Hepatic stellate cell (primary cell): Measurements from ENCODE around the gene ELFN2.
"Not testable (repeated sequence)": the region's sequence is repeated elsewhere in the genome, so short reads cannot be mapped to it uniquely, and the experiment has no call there.

Source experiments
- DNase-seq: peaks from one replicate; pipeline ENCODE4 v3.0.0; 2011; ENCODE audit warnings: low spot score

ELFN2 gene

DNA sequence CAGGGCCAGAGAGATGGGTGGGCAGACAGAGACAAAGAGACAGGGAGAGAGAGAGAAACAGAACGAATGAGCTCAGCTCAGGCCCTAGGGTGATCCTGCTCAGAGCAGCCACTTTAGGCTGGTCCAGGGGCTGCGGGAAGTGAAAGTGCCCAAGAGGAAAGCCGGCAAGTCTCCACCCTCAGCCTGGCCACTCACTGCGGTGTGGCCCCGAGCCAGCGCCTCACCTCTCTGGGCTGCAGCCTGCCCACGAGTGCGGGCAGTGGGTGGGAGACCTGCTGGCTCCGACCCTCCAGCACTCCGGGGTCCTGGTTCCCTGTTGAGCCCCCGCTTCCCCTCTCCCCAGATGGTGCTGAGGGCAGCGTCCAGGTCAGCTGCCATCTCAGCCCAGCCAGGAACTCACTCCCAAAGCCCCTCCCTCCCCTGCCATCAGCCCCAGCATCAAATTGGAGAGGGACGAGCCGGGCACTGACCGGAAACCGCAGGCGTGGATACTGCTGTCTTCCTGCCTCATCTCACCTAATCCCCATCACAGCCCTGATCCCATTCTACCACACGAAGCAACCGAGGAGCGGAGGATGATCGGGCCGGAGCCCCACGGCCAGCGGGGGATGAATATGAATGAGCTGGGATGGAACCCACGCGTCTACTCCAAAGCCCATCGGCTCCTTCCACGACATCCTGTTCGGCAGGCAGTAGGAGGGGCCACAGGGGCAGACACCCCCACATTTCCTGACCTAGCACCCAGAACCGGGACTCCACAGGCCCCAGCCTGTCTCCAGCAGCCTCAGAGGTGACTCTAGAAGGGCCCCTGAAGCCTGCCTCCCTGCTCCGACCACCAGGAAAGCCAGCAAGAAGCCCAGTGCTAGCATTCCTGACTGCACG, 16.9 kb downstream of the ELFN2 start:
- no peak for DNase-seq

DNA sequence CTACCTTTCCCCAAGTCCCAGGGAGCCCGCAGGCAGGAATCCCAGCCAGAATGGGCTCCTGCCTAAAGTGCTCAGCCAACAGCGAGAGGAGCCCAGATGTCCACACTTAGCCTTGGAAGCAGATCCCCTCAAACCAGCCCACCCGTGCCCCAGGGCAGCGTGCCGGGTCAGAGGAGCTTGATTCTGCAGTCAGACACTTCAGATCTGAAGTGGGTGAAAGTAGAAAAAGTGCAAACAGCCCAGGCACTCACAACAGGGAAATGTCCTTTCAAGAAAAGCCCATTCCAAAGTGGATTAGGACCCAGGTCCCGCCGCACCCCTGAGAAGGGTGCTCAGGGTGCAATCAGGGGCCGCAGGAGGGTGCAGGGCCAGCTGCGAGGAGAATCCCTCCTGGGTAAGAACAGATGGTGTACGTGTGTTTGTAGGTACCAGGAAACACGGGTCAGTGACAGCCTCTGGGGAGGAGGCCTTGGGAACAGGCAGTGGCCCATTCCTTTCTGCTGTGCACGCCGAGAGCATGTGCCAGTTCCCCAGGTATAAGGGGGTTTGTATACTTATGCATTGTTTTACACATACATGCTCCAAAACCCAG, 17.7 kb downstream of the ELFN2 start:
- DNase-seq = no peak

DNA sequence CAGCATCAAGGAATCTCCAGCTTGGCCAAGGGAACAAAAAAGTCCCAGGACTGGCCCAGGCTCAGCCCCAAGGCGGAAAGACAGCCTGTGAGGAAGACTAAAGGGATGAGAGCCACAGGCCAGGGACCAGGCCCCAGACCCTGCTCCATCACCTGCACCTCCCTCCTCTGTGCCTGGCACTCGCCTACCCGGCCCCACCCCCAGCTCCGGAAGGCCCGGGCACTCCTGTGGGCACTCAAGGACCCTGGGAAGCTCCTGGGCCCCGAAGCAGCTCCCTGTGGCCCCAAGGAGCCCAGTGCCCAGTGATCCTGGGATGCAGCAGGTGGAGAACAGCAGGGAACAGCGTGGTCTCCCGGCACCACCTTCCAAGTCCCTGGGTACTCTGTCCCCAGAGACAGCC, 18.2 kb downstream of the ELFN2 start:
- DNase-seq = no peak

DNA sequence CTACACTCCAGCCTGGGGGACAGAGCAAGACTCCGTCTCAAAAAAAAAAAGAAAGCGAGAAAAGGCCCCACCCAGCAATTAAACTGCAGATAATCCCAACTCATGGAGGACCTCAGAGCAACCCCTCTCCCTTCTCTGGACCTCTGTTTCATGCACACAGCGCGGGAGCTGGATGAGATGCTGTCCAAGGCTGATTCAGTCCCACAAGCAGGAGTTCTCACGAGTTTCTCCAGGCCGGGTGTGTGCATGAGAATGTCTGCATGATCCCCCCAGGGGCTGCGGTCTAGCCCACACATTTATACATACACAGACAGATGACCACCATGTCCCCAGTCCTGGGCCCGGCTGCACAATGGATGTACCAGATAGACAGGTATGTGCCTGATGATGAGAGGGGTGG, 19.4 kb downstream of the ELFN2 start:
- no peak for DNase-seq

DNA sequence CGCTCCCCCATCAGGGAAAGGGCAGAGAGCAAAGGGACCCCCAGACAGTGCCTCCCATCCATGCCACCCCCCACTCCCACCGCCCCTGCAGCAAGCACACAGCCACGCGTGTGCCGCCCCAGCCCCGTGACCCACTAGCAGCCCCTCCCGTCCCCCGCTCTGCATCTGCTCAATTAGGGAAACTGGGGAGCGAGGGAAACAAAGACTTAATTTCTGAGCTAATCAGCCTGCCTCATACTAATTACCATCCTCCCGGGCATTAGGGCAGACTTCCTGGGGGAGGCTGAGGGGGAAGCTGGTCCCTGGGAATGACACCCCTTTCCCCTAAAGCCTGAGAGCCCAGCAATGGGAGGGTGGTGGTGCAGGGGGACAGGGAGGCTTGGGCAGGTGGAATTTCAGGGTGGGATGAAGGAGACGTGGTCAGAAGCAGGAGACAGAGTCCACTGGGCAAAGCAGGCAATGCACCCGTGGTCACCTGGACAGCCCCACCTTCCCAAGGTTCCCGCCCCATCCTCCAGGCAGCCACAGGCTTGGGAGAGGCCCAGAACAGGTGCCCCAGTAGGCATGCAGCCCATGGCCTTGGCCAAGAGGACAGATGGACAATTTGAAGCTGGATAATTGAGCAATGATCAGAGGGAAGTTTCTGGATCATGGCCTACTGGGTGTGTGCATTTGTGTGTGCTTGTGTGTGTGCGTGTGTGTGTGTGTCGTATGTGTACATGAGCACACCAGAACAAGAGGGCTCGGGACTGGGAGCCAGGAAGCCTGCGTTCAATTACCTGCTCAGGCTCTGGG, 20.6 kb downstream of the ELFN2 start:
- DNase-seq = no peak

DNA sequence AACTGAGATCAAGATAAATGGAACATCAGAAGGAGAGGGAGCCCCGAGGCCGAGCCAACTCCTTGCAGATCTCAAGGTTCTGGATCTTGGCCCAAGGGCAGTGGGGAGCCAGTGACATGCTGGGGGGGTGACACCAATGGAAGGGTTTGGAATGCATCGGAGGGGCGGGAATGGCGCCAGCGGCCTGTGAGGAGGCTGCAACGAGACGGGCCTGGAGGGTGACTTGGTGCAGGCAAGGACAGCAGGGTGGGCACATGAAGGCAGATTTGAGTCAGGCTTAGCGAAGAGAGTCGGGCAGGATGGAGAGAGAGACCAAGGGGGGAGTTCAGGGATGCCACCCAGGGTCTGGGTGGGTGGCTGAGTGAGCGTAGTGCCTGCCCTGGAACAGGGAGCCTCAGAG, 23.2 kb downstream of the ELFN2 start:
- no peak for DNase-seq

DNA sequence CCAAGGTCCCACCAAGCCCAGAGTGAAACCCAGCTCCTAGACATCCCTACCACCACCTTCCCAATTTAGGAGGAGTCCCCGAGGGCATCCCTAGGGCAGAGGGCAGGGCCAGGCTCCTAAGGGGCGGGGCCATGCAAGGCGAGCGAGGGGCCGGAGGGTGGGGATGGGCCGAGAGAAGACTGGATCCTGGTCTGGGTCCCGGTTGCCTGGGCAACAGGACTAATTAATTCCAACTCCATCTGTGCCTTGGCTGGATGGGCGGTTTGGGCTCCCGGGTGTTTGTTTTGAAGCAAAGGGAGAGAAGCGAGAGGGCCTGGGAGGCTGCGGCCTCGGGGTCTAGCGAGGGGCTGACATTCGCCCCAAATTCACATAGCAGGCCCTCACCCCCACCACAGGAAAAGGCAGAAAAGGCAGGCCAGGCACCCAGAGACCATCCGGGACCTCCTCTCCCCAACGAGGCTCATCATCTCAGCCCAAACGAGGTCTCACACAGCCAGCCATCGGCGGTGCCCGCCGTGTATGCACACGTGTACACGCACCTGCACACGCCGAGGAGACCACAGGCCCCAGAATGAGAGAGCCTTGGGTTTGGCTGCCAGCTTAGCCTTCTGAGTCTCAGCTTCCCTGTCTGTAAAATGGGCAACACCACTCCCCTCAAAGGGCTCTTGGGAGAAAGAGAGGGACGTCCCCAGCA, 23.9 kb downstream of the ELFN2 start:
- DNase-seq = no peak

DNA sequence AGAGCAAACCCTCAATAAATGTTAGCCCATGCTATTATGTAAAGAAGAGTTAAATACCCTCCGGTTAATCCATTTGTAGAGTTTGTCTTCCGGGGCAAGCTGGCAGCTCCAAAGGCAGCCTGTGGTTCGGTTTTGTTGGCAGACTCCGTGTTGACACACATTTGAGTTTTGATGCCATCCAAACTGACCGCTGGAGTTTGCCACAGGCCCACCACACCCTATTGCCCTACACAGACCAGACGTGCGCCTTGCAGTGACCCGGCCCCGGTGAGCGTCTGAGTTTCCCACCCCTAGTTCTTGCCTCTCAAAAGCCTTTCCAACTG, 25.1 kb downstream of the ELFN2 start:
- DNase-seq = no peak

DNA sequence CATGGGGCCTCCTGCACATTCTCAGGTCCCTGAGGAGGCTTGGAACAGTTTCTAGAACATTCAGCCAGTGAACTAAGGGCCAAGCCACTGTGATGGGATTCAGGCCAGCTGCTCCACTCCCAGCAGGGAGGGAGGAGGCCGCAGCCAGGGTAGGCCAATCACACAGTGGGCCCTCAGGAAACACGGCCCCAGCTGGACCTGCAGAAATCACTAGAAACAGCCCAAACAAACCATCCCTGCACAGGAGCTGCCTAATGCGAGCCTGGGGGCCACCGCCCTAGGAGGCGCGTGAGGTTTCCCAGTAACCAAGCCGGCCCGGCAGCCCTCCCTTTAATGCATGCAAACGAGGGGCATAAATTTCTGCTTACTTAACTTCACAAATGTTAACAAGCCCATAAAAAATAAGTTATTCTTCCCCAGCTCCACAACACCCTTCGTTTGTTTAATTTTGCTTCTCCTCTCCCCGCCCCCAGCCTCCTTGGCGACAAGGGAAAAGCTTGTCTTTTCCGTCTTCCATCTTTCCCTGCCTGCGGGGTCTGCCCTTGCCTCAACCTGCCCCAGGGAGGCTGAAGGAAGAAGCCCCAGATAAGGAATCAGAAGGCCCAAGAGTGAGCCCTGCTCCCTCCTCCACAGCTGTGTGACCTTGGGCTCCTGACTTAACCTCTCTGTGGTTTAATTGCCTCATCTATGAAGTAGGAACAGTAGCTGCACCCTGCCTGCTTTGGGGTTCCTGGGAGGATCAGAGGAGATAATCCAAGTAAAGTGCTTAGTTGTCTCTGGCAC, 25.7 kb downstream of the ELFN2 start:
- DNase-seq = no peak

DNA sequence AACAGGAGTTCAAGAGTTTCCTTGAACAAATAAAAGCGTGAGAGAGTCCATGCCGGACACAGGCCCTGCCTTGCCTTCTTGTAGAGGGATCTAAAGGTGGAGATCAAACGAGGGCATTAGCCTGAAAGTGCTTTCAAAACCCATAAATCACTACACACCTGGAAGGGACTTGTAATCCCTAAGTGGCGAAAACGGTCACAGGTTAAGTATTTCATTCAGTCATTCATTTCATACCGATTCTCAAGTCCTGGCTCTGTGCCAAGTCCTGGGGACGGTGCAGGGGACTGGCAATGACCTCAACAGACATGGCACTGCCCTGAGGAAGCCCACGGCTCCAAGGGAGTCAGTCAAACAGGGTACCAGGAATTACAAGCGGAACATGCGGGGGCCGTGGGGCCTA, 26.6 kb downstream of the ELFN2 start:
- DNase-seq = no peak

DNA sequence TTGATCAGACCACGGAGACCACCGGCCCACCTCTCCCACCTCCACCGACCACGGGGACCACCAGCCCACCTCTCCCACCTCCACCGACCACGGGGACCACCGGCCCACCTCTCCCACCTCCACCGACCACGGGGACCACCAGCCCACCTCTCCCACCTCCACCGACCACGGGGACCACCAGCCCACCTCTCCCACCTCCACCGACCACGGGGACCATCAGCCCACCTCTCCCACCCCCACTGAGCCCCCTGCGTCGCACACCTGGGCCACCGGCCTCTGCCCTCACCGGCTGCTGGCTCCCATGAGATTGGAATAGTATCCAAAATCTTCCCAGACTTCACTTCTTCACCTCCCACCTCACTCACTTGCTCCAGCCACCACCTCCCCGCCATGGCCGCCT, 27.8 kb downstream of the ELFN2 start:
- not testable (repeated sequence) for DNase-seq

DNA sequence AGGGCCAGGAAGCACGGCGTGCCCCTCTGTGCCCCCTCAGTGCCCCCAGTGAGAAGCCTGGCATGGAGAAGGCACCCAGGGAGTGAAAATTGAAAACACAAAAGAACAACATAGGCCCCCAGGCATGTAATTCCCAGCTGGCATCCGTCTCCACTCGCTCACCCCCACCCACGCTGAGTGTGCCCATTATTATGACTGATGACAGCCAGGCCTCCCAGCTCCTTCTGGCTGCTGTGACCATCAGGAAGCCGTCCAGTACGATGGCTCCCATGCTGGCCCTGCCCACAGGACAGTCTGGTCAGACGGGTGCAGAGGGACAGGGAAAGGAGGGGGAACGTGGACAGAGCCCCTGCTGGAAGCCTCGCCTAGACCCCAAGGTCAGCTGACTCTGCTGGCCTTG, 30.1 kb downstream of the ELFN2 start:
- no peak for DNase-seq

DNA sequence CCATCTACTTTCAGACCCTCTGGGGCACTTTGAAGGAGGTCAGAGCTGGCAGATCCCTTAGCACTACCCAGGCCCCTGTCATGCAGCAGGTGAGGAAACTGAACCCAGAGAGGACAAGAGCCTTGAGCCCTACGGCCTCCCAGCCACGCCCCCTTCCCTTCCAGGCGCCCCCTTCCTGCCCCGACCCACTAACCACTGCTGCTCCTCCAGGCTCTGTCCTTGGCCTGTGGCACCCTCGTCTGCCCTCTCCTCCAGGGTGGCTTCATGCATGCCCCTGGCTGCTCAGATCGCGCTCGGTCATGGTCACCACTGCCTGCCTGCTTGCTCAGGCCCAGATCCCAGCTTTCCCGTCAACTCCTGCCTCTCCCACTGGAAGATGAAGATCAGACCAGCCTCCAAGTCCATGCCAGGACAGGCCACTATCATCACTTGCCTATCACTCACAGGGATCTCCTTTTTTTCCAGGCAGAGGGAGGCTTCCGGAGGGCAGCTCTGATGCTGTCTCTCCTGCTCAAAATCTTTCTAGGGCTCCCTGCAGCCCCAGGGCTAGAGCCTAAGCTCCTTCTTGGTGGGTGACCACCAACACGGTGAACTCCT, 30.7 kb downstream of the ELFN2 start:
- DNase-seq = no peak

DNA sequence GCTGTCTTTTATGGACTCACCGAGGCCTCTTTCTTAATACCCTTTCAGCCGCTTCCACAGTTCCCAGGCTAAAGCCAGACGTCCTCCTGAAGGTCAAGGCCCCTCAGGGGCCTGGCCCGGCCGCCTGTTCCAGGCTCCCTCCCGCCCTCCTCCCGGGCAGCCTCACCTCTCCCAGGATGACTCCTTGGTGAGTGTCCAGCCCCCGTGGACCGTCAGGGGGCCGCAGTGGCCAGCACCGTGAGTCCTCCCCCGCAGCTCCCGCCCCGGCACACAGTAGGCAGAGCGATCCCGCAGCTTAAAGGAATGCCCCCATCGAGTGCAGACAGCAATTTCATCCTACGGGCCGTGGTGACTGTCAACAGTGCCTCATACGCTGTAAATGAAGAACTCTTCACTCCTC, 32.9 kb downstream of the ELFN2 start:
- DNase-seq = no peak

DNA sequence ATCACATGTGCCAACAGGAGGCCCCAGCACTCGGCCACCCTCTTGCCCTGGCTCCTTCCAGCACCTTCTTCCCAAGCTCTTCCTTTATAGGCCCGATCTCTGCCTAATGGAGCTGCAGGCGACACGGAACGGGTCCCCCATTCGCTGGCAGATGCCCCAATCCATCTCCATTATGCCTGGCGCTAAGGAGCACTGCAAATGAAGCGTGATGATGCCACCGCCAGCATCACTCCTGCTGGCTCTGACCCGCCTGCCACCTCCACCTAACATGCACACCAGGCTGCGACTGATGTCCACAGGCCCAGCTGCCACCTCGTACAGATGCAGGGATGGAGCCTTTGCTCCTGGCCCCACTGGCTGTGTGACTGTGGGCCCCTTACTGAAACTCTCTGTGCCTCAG, 33.5 kb downstream of the ELFN2 start:
- DNase-seq = no peak

DNA sequence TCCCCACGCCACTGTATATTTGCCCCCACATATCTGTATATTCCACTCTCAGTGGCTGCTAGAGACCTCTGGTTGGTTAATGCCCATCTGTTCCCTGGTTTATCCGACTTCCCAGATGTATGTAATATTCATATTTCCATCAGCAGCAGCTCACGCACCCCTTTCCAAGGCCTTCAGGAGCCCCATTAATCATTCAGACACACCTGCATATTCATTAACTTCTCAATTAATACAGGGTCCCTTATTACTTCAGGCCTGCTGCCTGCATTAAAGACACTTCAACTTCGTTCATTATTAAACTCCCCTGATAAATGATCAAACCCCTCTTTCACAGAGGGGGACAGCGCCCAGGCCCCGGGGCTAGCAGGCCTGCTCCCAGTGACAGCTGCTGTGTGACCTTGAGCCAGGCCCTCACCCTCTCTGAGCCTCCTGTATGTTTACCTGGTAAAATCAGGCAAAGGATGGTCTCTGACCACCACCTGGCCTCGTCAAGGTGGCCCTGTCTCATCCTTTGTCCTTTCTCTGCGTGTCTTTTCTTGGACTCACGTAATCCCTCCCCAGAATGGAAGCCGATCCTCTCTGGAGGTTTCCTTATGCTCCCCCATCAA, 34.5 kb downstream of the ELFN2 start:
- DNase-seq = no peak

DNA sequence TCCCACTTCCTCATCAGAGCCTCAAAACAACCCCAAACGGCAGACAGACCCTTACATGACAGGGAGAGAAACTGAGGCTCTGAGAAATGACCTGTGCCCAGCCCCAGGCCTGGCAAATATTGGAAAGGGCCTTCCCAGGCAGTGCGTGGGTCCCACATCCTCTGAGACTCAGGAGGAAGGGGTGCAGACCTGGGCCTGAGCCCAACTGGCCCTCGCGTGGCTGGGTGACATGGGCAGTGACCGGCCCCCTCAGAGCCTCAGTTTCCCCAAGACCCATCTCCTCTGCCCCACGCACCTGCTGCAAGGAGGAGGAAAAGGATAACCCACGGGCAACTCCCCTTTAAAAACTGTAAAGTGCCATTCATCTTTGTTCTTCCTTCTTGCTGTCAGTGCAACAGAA, 35.6 kb downstream of the ELFN2 start:
- DNase-seq = no peak

DNA sequence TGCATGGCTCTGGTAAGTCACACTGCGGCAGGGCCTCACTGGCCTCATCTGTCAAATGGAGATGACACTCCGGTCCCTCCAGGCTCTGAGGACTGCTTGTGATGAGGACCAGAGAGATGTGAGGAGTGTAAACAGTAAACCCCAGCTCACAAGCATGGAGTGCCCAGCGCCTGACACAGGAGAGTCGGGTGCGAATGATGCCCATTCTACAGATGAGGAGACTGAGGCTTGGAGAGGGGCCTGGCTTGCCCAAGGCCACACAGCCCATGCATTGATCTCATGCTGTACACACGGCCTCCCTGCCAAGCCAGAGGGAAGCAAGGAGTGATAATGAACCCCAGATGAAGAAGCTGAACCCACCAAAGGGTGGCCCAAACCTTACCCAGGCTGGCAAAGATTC, 37.2 kb downstream of the ELFN2 start:
- no peak for DNase-seq

DNA sequence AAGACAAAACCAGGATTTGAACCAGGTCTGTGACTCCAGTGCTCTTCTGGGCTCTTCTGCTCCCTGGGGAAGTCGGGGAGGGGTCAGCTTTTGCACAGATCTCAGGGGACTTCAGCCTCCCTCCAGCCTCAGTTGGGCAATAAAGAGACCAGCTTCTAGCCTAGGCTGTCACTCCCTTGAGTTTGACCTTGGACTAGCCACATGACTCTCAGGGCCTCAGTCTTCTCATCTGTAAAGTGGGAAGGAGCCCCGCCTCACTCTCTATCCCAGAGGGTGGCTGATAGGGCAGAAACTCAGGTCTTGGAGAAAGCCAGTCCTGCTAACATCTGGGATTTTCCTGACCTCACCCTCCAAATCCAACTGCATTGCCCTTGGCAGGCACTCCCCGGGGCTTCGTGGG, 38.7 kb downstream of the ELFN2 start:
- no peak for DNase-seq

DNA sequence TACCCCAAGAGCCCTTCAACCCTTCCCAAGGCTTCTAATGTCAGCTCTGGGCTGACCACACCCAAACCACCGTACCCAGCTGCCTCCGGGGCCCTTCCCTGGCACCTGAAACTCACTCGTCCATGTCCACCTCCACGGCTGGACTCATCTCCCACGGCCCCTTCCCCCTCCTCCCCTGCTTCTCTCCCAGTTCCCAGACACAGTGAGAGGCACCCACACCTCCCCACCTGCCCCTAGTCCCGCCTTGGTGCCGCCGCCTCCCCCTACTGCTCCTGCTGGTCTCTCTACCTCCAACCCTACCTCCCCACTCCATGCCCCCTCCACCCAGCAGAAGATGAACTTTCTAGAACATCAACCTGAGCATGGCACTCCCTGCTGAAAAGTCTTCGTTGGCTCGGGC, 39.5 kb downstream of the ELFN2 start:
- DNase-seq = no peak

DNA sequence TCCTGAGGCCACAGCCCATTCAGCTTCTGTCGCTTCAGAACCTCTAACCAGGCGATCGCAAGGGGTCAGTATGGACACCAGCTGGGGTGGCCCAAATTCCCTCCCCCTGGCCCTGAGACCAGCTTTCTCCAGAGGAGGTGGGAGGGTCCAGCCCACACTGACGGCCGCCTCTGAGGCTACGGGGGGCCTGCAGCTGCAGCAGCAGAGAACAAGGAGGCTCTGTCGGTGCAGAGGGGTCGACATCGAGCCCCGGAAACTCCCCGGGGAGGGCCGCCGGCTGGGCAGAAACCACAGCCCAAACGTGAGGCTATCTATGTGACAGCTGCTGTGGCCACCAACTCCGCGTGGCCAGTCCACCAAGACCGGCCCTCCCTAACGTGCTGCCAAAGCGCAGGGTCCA, 40.8 kb downstream of the ELFN2 start:
- DNase-seq = no peak
